HCT116 (cell line): ENCODE results near the gene NACC2. TPM values are rescaled to one million over a fixed set of nuclear protein-coding genes. Genes with fewer than 3 reads are reported as not detected.
A peak's percentile ranks its signal among the peaks of the same experiment; 100 is the strongest.

Source experiments
- ATAC-seq: fragments of 200-7000 bp; cut with Tn5 transposase; 2 replicates; pipeline ENCODE4 v1.9.1; 2020; ENCODE audit warnings: mild to moderate bottlenecking, moderate library complexity
- BruUV-seq: library from RNA; stranded (reverse); fragments of 400-500 nt; replicated peaks from 2 replicates; lab custom pipeline; 2021; lab: Mats Ljungman, UMichigan
- CTCF ChIA-PET: fragments of 300-600 bp; sonication (Branson Sonifier 250); formaldehyde crosslinking; loops from one replicate; lab custom pipeline; 2021; ENCODE audit warnings: antibody characterized with exemption; lab: Charles Lee
- POLR2A ChIA-PET: fragments of 300-600, 350-600 bp; sonication (Branson Sonifier 250); formaldehyde crosslinking; loops from one replicate; lab custom pipeline; 2021; ENCODE audit warnings: antibody characterized with exemption; lab: Charles Lee
- RAD21 ChIA-PET, 2 experiments: fragments of 300-600 bp; sonication (Branson Sonifier 250); formaldehyde crosslinking; loops; one replicate each; lab custom pipeline; 2023; ENCODE audit warnings: low total read pairs in 2 of 2; ENCODE audit not compliant: uncharacterized antibody in 2 of 2, unreplicated experiment in 2 of 2, low non-redundant PET in 1 of 2; lab: Charles Lee
- DNase-seq: peaks from one replicate; pipeline ENCODE4 v3.0.0-alpha.2; 2010; ENCODE audit warnings: low read depth, low spot score
- H2AFZ ChIP-seq: fragments of 200-600 bp; shearing (Covaris generic), sonication (generic); 2 replicates; pipeline ENCODE4 v1.6.1; 2017; ENCODE audit warnings: low read depth, mixed run types, mixed read lengths, antibody characterized with exemption, low read length; ENCODE audit not compliant: poor library complexity, severe bottlenecking
- H3K27ac ChIP-seq: 2 replicates; pipeline ENCODE4 v1.5.1; 2012; ENCODE audit warnings: low read depth, low read length
- H3K27me3 ChIP-seq: fragments of 200-600 bp; sonication (generic); 2 replicates; pipeline ENCODE4 v1.6.1; 2016; ENCODE audit warnings: mixed run types, low read length, mixed read lengths; ENCODE audit not compliant: insufficient read depth
- H3K36me3 ChIP-seq, 2 experiments: fragments of 200-500 bp in 1 of 2; fragments of 200-600 bp in 1 of 2; sonication (Bioruptor generic) in 1 of 2; sonication (generic) in 1 of 2; 2 replicates each; pipeline versions ENCODE4 v1.5.1 to v1.6.1; 2014 to 2016; ENCODE audit warnings: low read length in 2 of 2, inconsistent platforms in 1 of 2, mixed read lengths in 1 of 2, mixed run types in 1 of 2; ENCODE audit not compliant: insufficient read depth in 2 of 2, control insufficient read depth in 1 of 2
- H3K4me1 ChIP-seq, 2 experiments: fragments of 200-600 bp in 1 of 2; sonication (generic) in 1 of 2; 2 replicates each; pipeline versions ENCODE4 v1.5.1 to v1.6.1; 2012 to 2017; ENCODE audit warnings: low read length in 2 of 2, inconsistent platforms in 1 of 2, mild to moderate bottlenecking in 1 of 2, mixed read lengths in 1 of 2, mixed run types in 1 of 2, moderate library complexity in 1 of 2; ENCODE audit not compliant: insufficient read depth in 2 of 2, control insufficient read depth in 1 of 2
- H3K4me2 ChIP-seq: fragments of 200-600 bp; sonication (generic); 2 replicates; pipeline ENCODE4 v1.6.1; 2017; ENCODE audit warnings: mixed run types, low read length, mixed read lengths
- H3K4me3 ChIP-seq, 2 experiments: fragments of 200-600 bp in 1 of 2; sonication (generic) in 1 of 2; replicated peaks in 1 of 2; 2 replicates each; pipeline ENCODE4 v1.5.1; 2011 to 2016; ENCODE audit warnings: low read length in 2 of 2, control low read depth in 1 of 2, low read depth in 1 of 2, mild to moderate bottlenecking in 1 of 2, mixed read lengths in 1 of 2, mixed run types in 1 of 2
- H3K79me2 ChIP-seq: fragments of 200-600 bp; sonication (generic); 2 replicates; pipeline ENCODE4 v1.6.1; 2017; ENCODE audit warnings: mild to moderate bottlenecking, mixed run types, low read length, moderate library complexity, mixed read lengths; ENCODE audit not compliant: insufficient read depth
- H3K9ac ChIP-seq: fragments of 200-600 bp; sonication (generic); 2 replicates; pipeline ENCODE4 v1.6.1; 2016; ENCODE audit warnings: low read length, mixed read lengths
- H3K9me2 ChIP-seq: fragments of 200-600 bp; sonication (generic), shearing (Covaris generic); 2 replicates; pipeline ENCODE4 v1.6.1; 2017; ENCODE audit warnings: mixed run types, mild to moderate bottlenecking, moderate library complexity; ENCODE audit not compliant: insufficient read depth
- H3K9me3 ChIP-seq, 2 experiments: fragments of 200-500 bp in 1 of 2; fragments of 200-600 bp in 1 of 2; sonication (Bioruptor generic) in 1 of 2; sonication (generic) in 1 of 2; 2 replicates each; pipeline ENCODE4 v1.6.1; 2014 to 2017; ENCODE audit warnings: low read length in 2 of 2, mixed read lengths in 2 of 2, inconsistent platforms in 1 of 2, low read depth in 1 of 2, mild to moderate bottlenecking in 1 of 2, mixed run types in 1 of 2, moderate library complexity in 1 of 2; ENCODE audit not compliant: control insufficient read depth in 1 of 2, insufficient read depth in 1 of 2
- H4K20me1 ChIP-seq: fragments of 200-600 bp; sonication (generic), shearing (Covaris generic); 2 replicates; pipeline ENCODE4 v1.6.1; 2017; ENCODE audit warnings: mixed run types, mild to moderate bottlenecking, moderate library complexity; ENCODE audit not compliant: insufficient read depth
- CBX3 ChIP-seq: IDR thresholded peaks from 2 replicates; pipeline ENCODE4 v1.6.1; 2012; ENCODE audit warnings: low read depth
- CTCF ChIP-seq, 3 experiments: fragments of 200-600 bp in 1 of 3; sonication (generic) in 1 of 3; IDR thresholded peaks in 2 of 3; conservative IDR thresholded peaks in 1 of 3; 2 replicates each; pipeline ENCODE4 v1.5.1; 2012 to 2017; ENCODE audit warnings: low read depth in 2 of 3, low read length in 2 of 3, antibody characterized with exemption in 1 of 3, borderline replicate concordance in 1 of 3, control low read depth in 1 of 3, mild to moderate bottlenecking in 1 of 3, mixed read lengths in 1 of 3, mixed run types in 1 of 3, moderate library complexity in 1 of 3; ENCODE audit not compliant: insufficient read depth in 1 of 3
- EGR1 ChIP-seq: IDR thresholded peaks from 2 replicates; pipeline ENCODE4 v1.6.1; 2012; ENCODE audit warnings: low read depth
- EZH2 ChIP-seq: fragments of 200-600 bp; sonication (generic); IDR thresholded peaks from 2 replicates; pipeline ENCODE4 v1.6.1; 2017; ENCODE audit warnings: antibody characterized with exemption, mixed run types
- MAX ChIP-seq: IDR thresholded peaks from 2 replicates; pipeline ENCODE4 v1.6.1; 2012
- RAD21 ChIP-seq: IDR thresholded peaks from 2 replicates; pipeline ENCODE4 v1.6.1; 2012; ENCODE audit warnings: low read depth, mild to moderate bottlenecking
- SP1 ChIP-seq: IDR thresholded peaks from 2 replicates; pipeline ENCODE4 v1.6.1; 2012; ENCODE audit warnings: low read depth
- SRF ChIP-seq: IDR thresholded peaks from 2 replicates; pipeline ENCODE4 v1.6.1; 2012; ENCODE audit warnings: low read depth
- YY1 ChIP-seq: IDR thresholded peaks from 2 replicates; pipeline ENCODE4 v1.6.1; 2011; ENCODE audit warnings: low read length, low read depth, moderate library complexity, mild to moderate bottlenecking; ENCODE audit not compliant: insufficient replicate concordance; ENCODE audit errors: extremely low read depth
- ZNF274 ChIP-seq: fragments of 200-500 bp; sonication (Bioruptor generic); IDR thresholded peaks from 2 replicates; pipeline ENCODE4 v1.6.1; 2014; ENCODE audit warnings: mild to moderate bottlenecking, low read depth, low read length, inconsistent platforms
- intact Hi-C: fragments of 100-400 bp; cut with micrococcal nuclease; formaldehyde crosslinking; loops from 2 replicates; pipeline ENCODE4 v1.10.0; 2022
- total RNA-seq: library from RNA; stranded (reverse); gene quantifications from one replicate; pipeline ENCODE4 v1.2.1, GENCODE V29; 2021; ENCODE audit not compliant: unreplicated experiment
- TF ChIP-seq, protein P1 (sequence below): IDR thresholded peaks from 2 replicates; pipeline ENCODE4 v1.6.1; 2011; ENCODE audit warnings: mild to moderate bottlenecking, low read length, moderate library complexity; ENCODE audit not compliant: insufficient replicate concordance; ENCODE audit errors: extremely low read depth

NACC2 gene
- total RNA-seq, 1 experiment from 2014 or later = 27.8 TPM

DNA sequence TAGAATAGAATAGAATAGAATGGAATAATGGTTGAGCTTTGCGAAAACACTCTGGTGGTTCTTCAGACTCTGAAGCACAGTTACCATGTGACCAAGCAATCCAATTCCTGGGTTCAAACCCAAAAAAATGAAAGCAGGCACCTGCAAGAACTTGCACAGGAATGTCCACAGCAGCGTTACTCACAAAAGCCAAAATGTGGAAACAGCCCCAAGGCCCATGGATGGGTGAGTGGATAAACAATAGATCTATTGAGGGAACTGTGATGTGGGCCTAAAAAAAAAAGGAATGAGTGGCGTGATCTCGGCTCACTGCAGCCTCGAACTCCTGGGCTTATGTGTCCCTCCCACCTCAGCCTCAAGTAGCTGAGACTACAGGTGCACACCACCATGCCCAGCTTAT lies 45.0 kb upstream of the NACC2 start:
- ATAC-seq (no peak), DNase-seq (no peak)
- H3K4me1 ChIP-seq = peaks cover 2 to 15% of the 10 kb centered on the region in 2 experiments; a peak in 3 of 4 replicates
- no peak overlapping the region for H3K4me3 ChIP-seq
- no peak overlapping the region for H3K4me2 ChIP-seq
- no peaks in the 10 kb centered on the region for H3K79me2 ChIP-seq
- H3K36me3 ChIP-seq = no peaks in the 10 kb centered on the region
- no peaks in the 10 kb centered on the region for H4K20me1 ChIP-seq
- H2AFZ ChIP-seq = no peak overlapping the region
- no TSS peak for BruUV-seq
- no peak for TF ChIP-seq EGR1
- TF ChIP-seq YY1 = no peak
- no peak for TF ChIP-seq CBX3
- no peak for TF ChIP-seq SRF
- ChIA-PET CTCF (no interaction called here), RAD21 (no interaction called here), POLR2A (no interaction called here)
- intact Hi-C loops = no loop called here
- no peaks in the 10 kb centered on the region for H3K9me2 ChIP-seq
- H3K9ac ChIP-seq = no peak overlapping the region
- no peaks in the 10 kb centered on the region for H3K27me3 ChIP-seq
- no peaks in the 10 kb centered on the region for H3K9me3 ChIP-seq
- no peak overlapping the region for H3K27ac ChIP-seq

DNA sequence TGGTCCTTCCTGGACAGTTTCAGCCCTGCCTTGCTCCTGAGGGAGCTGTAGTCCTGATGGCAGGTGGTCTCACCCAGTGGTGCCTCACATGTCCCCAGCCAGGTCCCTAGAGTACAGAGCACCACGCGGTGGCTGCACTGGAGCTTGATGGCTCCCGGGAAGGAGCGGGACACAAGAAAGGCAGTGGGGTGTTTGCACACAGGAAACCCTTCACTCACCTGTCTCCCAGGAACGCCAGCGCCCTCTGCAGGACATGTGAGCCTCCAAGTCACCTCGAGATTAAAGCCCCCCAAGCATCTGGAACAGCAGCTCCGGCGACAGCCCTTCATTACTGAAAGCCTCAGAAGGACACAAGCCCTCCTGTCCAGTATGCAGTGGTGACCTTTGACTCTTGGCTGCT lies 43.5 kb upstream of the NACC2 start:
- H3K4me2 ChIP-seq = no peak overlapping the region
- intact Hi-C loops = loop anchor here (5.0 kb wide), 1 partner anchor 171 kb away; no protein-coding TSS in a partner anchor
- no peak overlapping the region for H2AFZ ChIP-seq
- no TSS peak for BruUV-seq
- H3K9me2 ChIP-seq = no peaks in the 10 kb centered on the region
- H3K9me3 ChIP-seq = no peaks in the 10 kb centered on the region
- H3K9ac ChIP-seq = no peak overlapping the region
- ChIA-PET RAD21 (interaction anchor here in 1 of 2 experiments (1.1 kb wide), 1 partner anchor 171 kb away, joined by 3 read pairs; no protein-coding TSS in a partner anchor), POLR2A (no interaction called here)
- DNase-seq = peak; percentile 63
- no peaks in the 10 kb centered on the region for H3K27me3 ChIP-seq
- TF ChIP-seq EZH2 (no peak), ZNF274 (no peak), RAD21 (peak; percentile 68), MAX (no peak; the same call in 1 of the 2 replicates), CTCF (IDR thresholded peaks at IDR 0.05 in 2 of 3, conservative IDR thresholded peaks at IDR 0.05 in 1 of 3; ENCODE audit: borderline replicate concordance in 1 of 3, insufficient read depth in 1 of 3, low read depth in 2 of 3, low read length in 2 of 3) (peak; percentile 62 to 82 (median 79)), SP1 (no peak)
- TF ChIP-seq, protein P1, sequence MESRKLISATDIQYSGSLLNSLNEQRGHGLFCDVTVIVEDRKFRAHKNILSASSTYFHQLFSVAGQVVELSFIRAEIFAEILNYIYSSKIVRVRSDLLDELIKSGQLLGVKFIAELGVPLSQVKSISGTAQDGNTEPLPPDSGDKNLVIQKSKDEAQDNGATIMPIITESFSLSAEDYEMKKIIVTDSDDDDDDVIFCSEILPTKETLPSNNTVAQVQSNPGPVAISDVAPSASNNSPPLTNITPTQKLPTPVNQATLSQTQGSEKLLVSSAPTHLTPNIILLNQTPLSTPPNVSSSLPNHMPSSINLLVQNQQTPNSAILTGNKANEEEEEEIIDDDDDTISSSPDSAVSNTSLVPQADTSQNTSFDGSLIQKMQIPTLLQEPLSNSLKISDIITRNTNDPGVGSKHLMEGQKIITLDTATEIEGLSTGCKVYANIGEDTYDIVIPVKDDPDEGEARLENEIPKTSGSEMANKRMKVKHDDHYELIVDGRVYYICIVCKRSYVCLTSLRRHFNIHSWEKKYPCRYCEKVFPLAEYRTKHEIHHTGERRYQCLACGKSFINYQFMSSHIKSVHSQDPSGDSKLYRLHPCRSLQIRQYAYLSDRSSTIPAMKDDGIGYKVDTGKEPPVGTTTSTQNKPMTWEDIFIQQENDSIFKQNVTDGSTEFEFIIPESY = no peak
- TF ChIP-seq, all 23 proteins: peak for 2
- no peaks in the 10 kb centered on the region for H4K20me1 ChIP-seq
- no peaks in the 10 kb centered on the region for H3K79me2 ChIP-seq
- H3K4me1 ChIP-seq = peaks cover 2 to 15% of the 10 kb centered on the region in 2 experiments; a peak in 3 of 4 replicates
- H3K4me3 ChIP-seq = no peak overlapping the region
- no peaks in the 10 kb centered on the region for H3K36me3 ChIP-seq
- CTCF ChIA-PET = interaction anchor here (0.7 to 1.9 kb wide), 9 partner anchors 9 to 535 kb away, joined by 3 to 7 read pairs (median 4); partner anchors contain the start of gene UBAC1
- no peak overlapping the region for H3K27ac ChIP-seq
- ATAC-seq = peak; percentile 68
